GM18526 (cell line): ENCODE data around the gene VPS33B.

Experiments
- POLR2A ChIP-seq: IDR thresholded peaks from 3 replicates; pipeline ENCODE4 v1.6.1; 2011; ENCODE audit not compliant: insufficient read length; ENCODE audit errors: extremely low read depth

Gene VPS33B

GRCh38 chr15:91022075-91022831, at the start of gene VPS33B:
VPS33B (minus strand) TSS chr15:91022594; CDS start chr15:91022249, 345 bp downstream.
- peak; percentile 67 for TF ChIP-seq POLR2A

- TF ChIP-seq POLR2A = no peak
Observed at GRCh38 chr15:91072161-91072560, 49.8 kb upstream of the VPS33B start.

GRCh38 chr15:91070872-91071271, 48.5 kb upstream of the VPS33B start:
- TF ChIP-seq POLR2A = no peak

DNA sequence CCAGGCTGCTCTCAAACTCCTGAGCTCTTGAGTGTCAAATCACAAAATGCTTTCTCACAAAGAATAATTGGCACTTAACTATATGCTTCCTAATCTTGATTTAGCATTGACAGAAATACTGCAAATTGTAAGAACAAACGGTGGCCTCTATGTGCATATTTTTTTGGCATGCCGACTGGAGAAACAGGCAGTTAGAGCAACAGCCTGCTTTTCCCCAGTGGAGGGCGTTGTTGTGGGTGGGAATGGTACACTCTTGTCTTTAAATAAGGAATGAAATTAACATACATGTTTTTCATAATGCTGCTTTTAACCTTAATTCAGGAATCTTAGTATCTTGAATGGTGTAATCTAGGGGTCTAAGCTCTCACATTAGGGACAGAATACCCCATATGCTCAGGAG, 46.6 kb upstream of the VPS33B start:
- TF ChIP-seq POLR2A = no peak

DNA sequence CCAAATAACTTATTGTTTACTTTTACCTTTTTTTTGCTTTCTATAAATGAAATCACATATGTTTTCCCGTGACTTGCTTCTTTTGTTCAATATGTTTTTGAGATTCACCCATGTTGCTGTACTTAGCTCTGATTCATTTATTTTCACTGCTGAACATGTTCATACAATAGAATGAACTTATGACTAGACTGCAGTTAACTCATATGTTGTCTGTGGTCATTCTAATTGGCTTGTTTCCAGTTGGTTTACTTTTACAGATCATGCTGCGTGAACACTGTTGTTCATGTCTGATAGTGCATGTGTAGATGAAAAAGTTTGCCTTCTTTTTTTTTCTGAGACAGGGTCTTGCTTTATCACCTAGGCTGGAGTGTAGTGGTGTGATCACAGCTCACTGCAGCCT, 46.0 kb upstream of the VPS33B start:
- TF ChIP-seq POLR2A = no peak

DNA sequence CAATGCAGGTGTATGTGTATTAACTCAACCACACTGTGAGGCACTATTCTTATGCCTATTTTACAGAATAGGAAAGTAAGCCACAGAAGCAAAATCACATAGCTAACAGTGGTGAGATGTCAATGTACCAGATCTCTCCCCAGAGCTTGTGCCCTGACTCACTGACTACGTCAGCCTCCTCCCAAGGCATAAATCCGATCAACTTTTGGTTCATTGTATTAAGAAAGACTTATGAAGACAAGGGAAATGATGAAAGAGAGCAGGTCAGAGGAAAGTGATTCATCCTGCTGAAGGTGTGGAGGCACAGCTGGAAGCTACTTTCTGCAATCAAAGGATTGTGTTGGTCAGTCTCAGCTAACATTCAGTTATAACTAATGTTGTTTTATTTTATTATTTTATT, 44.6 kb upstream of the VPS33B start:
- TF ChIP-seq POLR2A = no peak

DNA sequence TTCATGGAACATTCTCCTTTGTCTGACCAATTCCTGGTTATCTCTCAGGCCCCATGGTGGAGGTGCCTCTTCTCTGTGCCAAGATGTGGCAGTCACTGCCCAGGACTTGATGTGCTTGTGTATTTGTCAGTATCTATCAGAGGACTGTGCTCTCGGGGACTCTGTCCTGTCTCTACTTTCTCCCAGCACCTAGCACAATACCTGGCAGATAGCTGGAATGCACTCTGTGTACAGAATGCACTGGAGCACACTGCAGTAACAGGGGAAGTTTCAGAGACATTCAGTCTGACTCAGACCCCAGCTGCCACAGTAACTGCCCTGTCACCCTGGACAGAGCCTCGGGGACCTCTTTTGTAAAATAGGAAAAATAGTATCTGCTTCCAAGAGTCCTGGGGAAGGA, 43.1 kb upstream of the VPS33B start:
- no peak for TF ChIP-seq POLR2A

- no peak for TF ChIP-seq POLR2A
Observed at GRCh38 chr15:91061997-91062396, 39.6 kb upstream of the VPS33B start.

DNA sequence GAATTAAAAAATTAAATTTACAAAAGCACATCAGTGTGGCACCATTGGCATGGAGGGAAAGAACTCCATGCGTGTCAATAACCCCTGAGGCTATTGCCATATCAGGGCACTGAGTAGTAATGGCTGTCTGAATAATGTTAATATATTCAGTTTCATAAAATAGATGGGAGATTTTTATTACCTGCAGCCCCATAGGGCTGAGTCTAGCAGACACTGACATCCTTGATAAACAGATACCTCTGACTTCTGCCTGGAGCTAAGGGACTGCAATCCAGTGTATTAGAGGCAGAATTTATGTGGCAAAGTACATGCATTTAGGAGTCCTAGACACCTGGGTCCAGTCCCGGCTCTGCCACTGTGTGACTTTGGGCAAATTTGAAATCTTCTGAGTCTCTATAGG, 38.8 kb upstream of the VPS33B start:
- TF ChIP-seq POLR2A = no peak

GRCh38 chr15:91055548-91056331, 33.3 kb upstream of the VPS33B start:
- TF ChIP-seq POLR2A = no peak

DNA sequence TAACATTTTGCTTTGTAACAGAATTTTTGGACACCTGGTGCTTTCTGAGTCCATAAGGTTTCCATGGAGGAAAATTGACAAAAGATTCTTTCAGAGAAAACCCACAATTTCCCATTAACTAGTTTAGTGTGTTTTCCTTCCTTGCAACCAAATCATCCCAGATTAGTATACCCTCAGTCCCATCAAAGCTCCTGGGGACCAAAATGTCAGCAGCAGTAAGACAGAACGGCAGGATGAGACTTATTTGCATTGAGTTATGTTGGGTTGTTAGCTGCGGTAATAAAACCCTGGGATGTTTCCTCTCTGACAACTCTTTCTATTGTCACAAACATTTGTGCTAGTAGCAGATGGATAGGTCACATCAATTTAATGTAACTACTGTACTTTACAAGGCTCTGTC, 32.4 kb upstream of the VPS33B start:
- TF ChIP-seq POLR2A = no peak

- TF ChIP-seq POLR2A = no peak
Observed at GRCh38 chr15:91051248-91051647, 28.9 kb upstream of the VPS33B start.

GRCh38 chr15:91050128-91050455, 27.7 kb upstream of the VPS33B start:
- TF ChIP-seq POLR2A = no peak

DNA sequence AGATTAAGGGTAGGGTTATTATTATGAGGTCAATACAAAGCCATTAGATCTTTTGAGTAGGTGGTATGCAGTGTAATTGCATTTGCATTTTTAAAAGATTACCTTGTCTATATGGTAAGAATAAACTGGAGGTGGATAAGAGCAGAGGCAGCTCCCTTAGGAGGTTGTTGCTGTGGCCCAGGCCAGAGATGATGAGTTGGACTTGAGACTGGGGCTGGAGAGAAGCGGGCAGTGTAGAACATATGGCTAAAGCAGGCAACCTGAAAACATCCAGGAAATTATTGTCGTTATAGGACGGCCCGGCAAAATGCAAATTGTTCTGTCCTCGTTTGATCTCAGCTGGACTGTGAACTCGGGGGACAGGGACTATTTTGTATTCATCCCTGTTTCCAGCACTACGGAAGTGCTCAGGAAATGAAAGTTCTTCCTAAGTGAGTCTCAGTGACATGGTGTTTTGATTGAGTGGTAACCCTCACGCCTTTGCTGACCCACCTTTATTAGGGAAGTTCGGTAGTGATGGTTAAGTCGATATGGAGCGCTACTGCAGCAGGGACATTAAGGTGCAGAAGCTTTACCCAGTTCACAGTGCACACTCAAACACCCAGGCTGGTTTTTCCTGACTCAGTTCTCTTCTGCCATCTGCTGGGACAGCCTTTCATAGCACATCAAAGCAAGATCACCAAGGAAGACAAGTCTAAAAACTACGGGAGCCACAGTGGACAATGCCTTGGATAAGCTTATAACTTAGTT, 27.2 kb upstream of the VPS33B start:
- no peak for TF ChIP-seq POLR2A

DNA sequence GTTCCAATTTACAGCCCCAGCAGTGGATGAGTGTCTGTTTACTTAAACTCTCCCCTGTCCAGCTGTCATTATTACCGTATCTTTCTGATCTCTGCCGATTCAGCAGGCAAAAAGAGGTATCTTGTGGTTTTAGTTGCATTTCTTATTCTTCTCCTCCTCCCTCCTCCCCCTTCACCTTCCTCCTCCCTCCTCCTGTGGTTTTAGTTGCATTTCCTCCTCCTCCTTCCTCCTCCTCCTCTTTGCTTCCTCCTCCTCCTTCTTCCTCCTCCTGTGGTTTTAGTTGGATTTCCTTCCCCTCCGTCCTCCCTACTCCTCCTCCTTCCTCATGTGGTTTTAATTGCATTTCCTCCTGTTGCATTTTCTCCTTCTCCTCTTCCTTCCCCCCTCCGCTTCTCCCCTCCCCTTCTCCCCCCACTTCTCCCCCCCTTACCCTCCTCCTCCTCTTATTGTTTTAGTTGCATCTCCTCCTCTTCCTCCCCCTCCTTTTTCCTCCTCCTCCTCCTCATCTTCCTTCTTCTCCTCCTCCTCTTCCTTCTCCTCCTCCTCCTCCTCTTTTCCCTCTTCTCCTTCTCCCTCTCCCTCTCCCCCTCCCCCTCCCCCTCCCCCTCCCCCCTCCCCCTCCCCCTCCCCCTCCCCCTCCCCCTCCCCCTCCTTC, 25.3 kb upstream of the VPS33B start:
- no peak for TF ChIP-seq POLR2A

DNA sequence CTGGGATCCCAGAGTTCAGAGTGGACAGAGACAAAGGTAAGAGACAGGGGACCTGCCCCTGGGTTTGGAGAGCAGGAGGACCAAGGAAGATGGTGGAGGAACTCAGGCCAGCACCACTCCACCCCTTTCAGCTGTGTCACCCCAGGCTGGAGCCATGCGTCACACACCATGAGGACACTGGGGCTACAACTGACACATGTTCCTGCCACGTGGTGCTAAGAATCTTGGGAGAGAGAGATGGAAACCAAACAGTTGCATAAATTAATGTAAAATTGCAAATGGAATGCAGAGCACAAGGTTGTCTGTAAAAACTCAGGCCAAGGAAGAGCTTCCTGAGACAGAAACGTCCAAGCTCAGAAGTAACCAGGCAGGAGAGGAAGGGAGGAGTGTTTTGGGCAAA, 22.7 kb upstream of the VPS33B start:
- no peak for TF ChIP-seq POLR2A
